Endodermal cell (in vitro differentiated cells): ENCODE measurements around the gene TMEM200B. TPM values are rescaled to one million over a fixed set of nuclear protein-coding genes. Genes with fewer than 3 reads are reported as not detected.
"Not testable (repeated sequence)": the region's sequence is repeated elsewhere in the genome, so short reads cannot be mapped to it uniquely, and the experiment has no call there.

Source experiments
- DNase-seq: peaks from one replicate; pipeline ENCODE4 v3.0.0-alpha.2; 2017
- H3K27ac ChIP-seq: 2 replicates; pipeline ENCODE4 v1.5.1; 2013; ENCODE audit warnings: mild to moderate bottlenecking, low read depth, low read length, moderate library complexity
- H3K27me3 ChIP-seq: 2 replicates; pipeline ENCODE4 v1.6.1; 2013; ENCODE audit warnings: mild to moderate bottlenecking, low read length, moderate library complexity; ENCODE audit not compliant: insufficient read depth, control insufficient read depth, poor library complexity, severe bottlenecking
- H3K36me3 ChIP-seq: 2 replicates; pipeline ENCODE4 v1.7.0; 2013; ENCODE audit warnings: mild to moderate bottlenecking, low read length, moderate library complexity; ENCODE audit not compliant: control insufficient read depth, insufficient read depth
- H3K4me1 ChIP-seq: one replicate; pipeline ENCODE4 v1.7.0; 2013; ENCODE audit warnings: low read length; ENCODE audit not compliant: control insufficient read depth, insufficient read depth
- H3K4me3 ChIP-seq: 2 replicates; pipeline ENCODE4 v1.5.1; 2013; ENCODE audit warnings: mild to moderate bottlenecking, low read length, moderate library complexity
- H3K9ac ChIP-seq: 2 replicates; pipeline ENCODE4 v1.6.1; 2013; ENCODE audit warnings: mild to moderate bottlenecking, low read length, moderate library complexity; ENCODE audit not compliant: poor library complexity, severe bottlenecking; ENCODE audit errors: extremely low read depth
- H3K9me3 ChIP-seq: 2 replicates; pipeline ENCODE4 v1.6.1; 2013; ENCODE audit warnings: mild to moderate bottlenecking, low read length, moderate library complexity; ENCODE audit not compliant: control insufficient read depth
- H3K27ac Mint-ChIP-seq: 2 replicates; pipeline ENCODE4 v1.8.0; 2020; ENCODE audit warnings: mixed read lengths
- H3K27me3 Mint-ChIP-seq: 2 replicates; pipeline ENCODE4 v1.8.0; 2021; ENCODE audit warnings: mild to moderate bottlenecking, mixed read lengths; ENCODE audit not compliant: insufficient read depth
- H3K36me3 Mint-ChIP-seq: 2 replicates; pipeline ENCODE4 v1.8.0; 2020; ENCODE audit warnings: low read depth, mixed read lengths
- H3K4me1 Mint-ChIP-seq: 2 replicates; pipeline ENCODE4 v1.8.0; 2020; ENCODE audit warnings: mixed read lengths
- H3K4me3 Mint-ChIP-seq: 2 replicates; pipeline ENCODE4 v1.8.0; 2020; ENCODE audit warnings: mild to moderate bottlenecking, moderate library complexity, mixed read lengths
- H3K9me3 Mint-ChIP-seq: 2 replicates; pipeline ENCODE4 v1.8.0; 2020; ENCODE audit warnings: mild to moderate bottlenecking, mixed read lengths
- CTCF ChIP-seq: fragments of 200-600 bp; sonication (generic); conservative IDR thresholded peaks from 2 replicates; pipeline ENCODE4 v1.5.0; 2021; ENCODE audit warnings: antibody characterized with exemption, mild to moderate bottlenecking
- WGBS, 2 experiments: methylation state at CpG; one replicate each; pipeline versions ENCODE4 v1.1.5 to v1.1.7; 2013; ENCODE audit warnings: missing lambda C conversion rate in 2 of 2, mixed read lengths in 1 of 2; ENCODE audit not compliant: insufficient coverage in 1 of 2, insufficient read length in 1 of 2; 5-methylcytosine and 5-hydroxymethylcytosine counted together
- total RNA-seq, 2 donors: library from RNA; stranded (reverse); fragmentation: NEBNext Ultra II Directional in 1 of 2; extraction: Animal tissue kit (Norgen Biotek cat#: 25700) in 1 of 2; gene quantifications; 2 replicates in 1 of 2; 3 replicates in 1 of 2; pipeline ENCODE4 v1.2.1, GENCODE V29; 2021

The TMEM200B gene
- total RNA-seq, 2 donors from 2014 or later = 36.0 to 49.4 TPM

- Mint-ChIP-seq H3K27ac (no peak overlapping the region), H3K27me3 (no peaks in the 10 kb centered on the region), H3K9me3 (peaks cover 6% of the 10 kb centered on the region), H3K4me3 (no peak overlapping the region), H3K4me1 (peaks cover 28% of the 10 kb centered on the region), H3K36me3 (peaks cover 32% of the 10 kb centered on the region)
- Histone ChIP-seq H3K4me3 (no peak overlapping the region), H3K4me1 (peaks cover 10% of the 10 kb centered on the region), H3K9ac (no peak overlapping the region), H3K9me3 (peaks cover 5% of the 10 kb centered on the region), H3K27me3 (no peaks in the 10 kb centered on the region), H3K27ac (no peak overlapping the region), H3K36me3 (peaks cover 8% of the 10 kb centered on the region)
- WGBS, 2 experiments = 94% methylated on average over 1 of the region's 1 CpG; no CpG with 5 or more reads in 1 of the 2 experiments
- no peak for DNase-seq
- TF ChIP-seq CTCF = no peak
These were observed 28.7 kb downstream of the TMEM200B start for GRCh38 chr1:29094954-29095353.

- 94 to 100% methylated on average over 1 to 3 of the region's 3 CpGs for WGBS, 2 experiments
- Histone ChIP-seq H3K27ac (no peak overlapping the region), H3K4me3 (no peak overlapping the region), H3K9me3 (peaks cover 5% of the 10 kb centered on the region), H3K27me3 (no peaks in the 10 kb centered on the region), H3K9ac (no peak overlapping the region), H3K36me3 (peaks cover 3% of the 10 kb centered on the region), H3K4me1 (peaks cover 10% of the 10 kb centered on the region)
- no peak overlapping the region for H3K4me3 Mint-ChIP-seq
- peaks cover 28% of the 10 kb centered on the region for H3K4me1 Mint-ChIP-seq
- no peak for TF ChIP-seq CTCF
- no peak overlapping the region for H3K27ac Mint-ChIP-seq
- H3K27me3 Mint-ChIP-seq = no peaks in the 10 kb centered on the region
- no peak for DNase-seq
- H3K36me3 Mint-ChIP-seq = peaks cover 28% of the 10 kb centered on the region
- H3K9me3 Mint-ChIP-seq = peaks cover 6% of the 10 kb centered on the region
These were observed 29.3 kb downstream of the TMEM200B start for GRCh38 chr1:29094433-29094832.

GRCh38 chr1:29092704-29093103 lies 31.0 kb downstream of the TMEM200B start:
- not testable (repeated sequence) for H3K27me3 Mint-ChIP-seq, H3K9me3 Mint-ChIP-seq, H3K4me3 ChIP-seq, H3K27ac Mint-ChIP-seq, DNase-seq, H3K4me1 ChIP-seq, H3K36me3 ChIP-seq, H3K27me3 ChIP-seq, H3K4me3 Mint-ChIP-seq, H3K9me3 ChIP-seq, H3K9ac ChIP-seq, H3K27ac ChIP-seq
- Mint-ChIP-seq H3K36me3 (peaks cover 18% of the 10 kb centered on the region), H3K4me1 (peaks cover 27% of the 10 kb centered on the region)
- WGBS, 2 experiments = 86 to 94% methylated on average over 1 to 4 of the region's 5 CpGs

GRCh38 chr1:29090937-29091618 lies 32.6 kb downstream of the TMEM200B start:
- H3K4me3 ChIP-seq = no peak overlapping the region
- no peak overlapping the region for H3K4me3 Mint-ChIP-seq
- no peak overlapping the region for H3K27ac ChIP-seq
- TF ChIP-seq CTCF = no peak
- peaks cover 16% of the 10 kb centered on the region for H3K36me3 Mint-ChIP-seq
- no peak overlapping the region for H3K27ac Mint-ChIP-seq
- H3K9me3 ChIP-seq = peaks cover 5% of the 10 kb centered on the region
- DNase-seq = no peak
- H3K4me1 Mint-ChIP-seq = peaks cover 10% of the 10 kb centered on the region
- H3K36me3 ChIP-seq = peaks cover 2% of the 10 kb centered on the region
- H3K4me1 ChIP-seq = peaks cover 6% of the 10 kb centered on the region
- no peak overlapping the region for H3K9ac ChIP-seq
- H3K9me3 Mint-ChIP-seq = peaks cover 6% of the 10 kb centered on the region
- H3K27me3 ChIP-seq = no peaks in the 10 kb centered on the region
- H3K27me3 Mint-ChIP-seq = no peaks in the 10 kb centered on the region
